Thyroid gland (tissue), 4 donors: ENCODE results near the gene CISD2. TPM values are rescaled to one million over a fixed set of nuclear protein-coding genes. Genes with fewer than 3 reads are reported as not detected.

Experiments used
- DNase-seq, 2 donors: peaks; one replicate each; pipeline ENCODE4 v3.0.0-alpha.2; 2019
- H3K27ac ChIP-seq, 3 donors: fragments of 200-600 bp; sonication (generic); 1 replicate in 2 of 3; 2 replicates in 1 of 3; pipeline ENCODE4 v1.5.1; 2016 to 2019; ENCODE audit warnings: mild to moderate bottlenecking in 1 of 3, moderate library complexity in 1 of 3
- H3K27me3 ChIP-seq: fragments of 200-600 bp; sonication (generic); one replicate; pipeline ENCODE4 v1.5.1; 2019
- H3K36me3 ChIP-seq, 2 donors: fragments of 200-600 bp; sonication (generic); one replicate each; pipeline ENCODE4 v1.5.1; 2016 to 2019
- H3K4me1 ChIP-seq, 2 donors: fragments of 200-600 bp; sonication (generic); one replicate each; pipeline ENCODE4 v1.5.1; 2017 to 2019
- H3K4me3 ChIP-seq, 3 donors: fragments of 200-600 bp; sonication (generic); replicated peaks in 1 of 3; 1 replicate in 2 of 3; 2 replicates in 1 of 3; pipeline ENCODE4 v1.5.1; 2016; ENCODE audit warnings: mild to moderate bottlenecking in 1 of 3
- H3K9me3 ChIP-seq: fragments of 200-600 bp; sonication (generic); one replicate; pipeline ENCODE4 v1.5.1; 2017
- CTCF ChIP-seq, 6 experiments: fragments of 200-600 bp in 3 of 6; fragments of 450-650 bp in 3 of 6; sonication (generic) in 3 of 6; IDR thresholded peaks; one replicate each; pipeline ENCODE4 v1.5.1; 2016 to 2019; ENCODE audit warnings: antibody characterized with exemption in 6 of 6, mild to moderate bottlenecking in 2 of 6, inconsistent platforms in 1 of 6, moderate library complexity in 1 of 6
- POLR2A ChIP-seq, 2 donors: fragments of 450-650 bp; IDR thresholded peaks; one replicate each; pipeline ENCODE4 v1.6.1; 2017; ENCODE audit warnings: antibody characterized with exemption in 2 of 2, mild to moderate bottlenecking in 2 of 2, moderate library complexity in 1 of 2
- WGBS, 2 donors: methylation state at CpG; one replicate each; pipeline ENCODE4 v1.1.5; 2017; 5-methylcytosine and 5-hydroxymethylcytosine counted together
- intact Hi-C: fragments of 100-400 bp; cut with DNase I; formaldehyde crosslinking; loops from one replicate; pipeline ENCODE4 v1.15.1; 2023
- total RNA-seq, 4 donors: library from RNA; depleted of rRNA; stranded (reverse); fragments of >200 nt; gene quantifications; one replicate each; pipeline ENCODE4 v1.2.3, GENCODE V29; 2016

The CISD2 gene
- total RNA-seq, 4 donors from 2014 or later = 29.3 to 37.0 (median 33.7) TPM

- Histone ChIP-seq H3K4me3 (no peak overlapping the region), H3K36me3 (no peaks in the 10 kb centered on the region), H3K27ac (no peak overlapping the region), H3K27me3 (no peaks in the 10 kb centered on the region), H3K9me3 (no peaks in the 10 kb centered on the region), H3K4me1 (peaks cover 10 to 13% of the 10 kb centered on the region in 2 donors)
- intact Hi-C loops = no loop called here
- 91 to 94% methylated on average over 1 of the region's 1 CpG for WGBS, 2 donors
- no peak for TF ChIP-seq CTCF (IDR thresholded peaks at IDR 0.05)
- TF ChIP-seq POLR2A (IDR thresholded peaks at IDR 0.05) = no peak
- DNase-seq = no peak
These were observed 36.1 kb upstream of the CISD2 start for GRCh38 chr4:102832667-102833066.

- no peaks in the 10 kb centered on the region for H3K27me3 ChIP-seq
These were observed 32.2 kb upstream of the CISD2 start for GRCh38 chr4:102836596-102836995.

GRCh38 chr4:102842367-102842766 is 26.4 kb upstream of the CISD2 start:
- H3K4me3 ChIP-seq = no peak overlapping the region
- H3K9me3 ChIP-seq = no peaks in the 10 kb centered on the region
- DNase-seq = no peak
- TF ChIP-seq CTCF (IDR thresholded peaks at IDR 0.05) (no peak), POLR2A (IDR thresholded peaks at IDR 0.05) (no peak)
- no peaks in the 10 kb centered on the region for H3K4me1 ChIP-seq
- H3K27ac ChIP-seq = no peak overlapping the region
- WGBS, 2 donors = 95 to 96% methylated on average over 3 of the region's 3 CpGs
- intact Hi-C loops = no loop called here
- H3K27me3 ChIP-seq = no peaks in the 10 kb centered on the region
- no peaks in the 10 kb centered on the region for H3K36me3 ChIP-seq

More at GRCh38 chr4:102836596-102836995, 32.2 kb upstream of the CISD2 start:
- intact Hi-C loops = no loop called here
- TF ChIP-seq CTCF (IDR thresholded peaks at IDR 0.05) (no peak), POLR2A (IDR thresholded peaks at IDR 0.05) (no peak)
- no peak overlapping the region for H3K27ac ChIP-seq
- no peaks in the 10 kb centered on the region for H3K9me3 ChIP-seq
- H3K4me3 ChIP-seq = no peak overlapping the region
- no peak for DNase-seq
- H3K36me3 ChIP-seq = no peaks in the 10 kb centered on the region
- WGBS, 2 donors = 95 to 100% methylated on average over 1 of the region's 1 CpG
- peaks cover 0 to 4% of the 10 kb centered on the region in 2 donors for H3K4me1 ChIP-seq

GRCh38 chr4:102843273-102843672 is 25.5 kb upstream of the CISD2 start:
- intact Hi-C loops = no loop called here
- DNase-seq = no peak
- Histone ChIP-seq H3K27me3 (no peaks in the 10 kb centered on the region), H3K27ac (no peak overlapping the region), H3K4me1 (no peaks in the 10 kb centered on the region), H3K4me3 (no peak overlapping the region), H3K9me3 (no peaks in the 10 kb centered on the region), H3K36me3 (no peaks in the 10 kb centered on the region)
- no peak for TF ChIP-seq POLR2A (IDR thresholded peaks at IDR 0.05)
- no peak for TF ChIP-seq CTCF (IDR thresholded peaks at IDR 0.05)

- no peak for DNase-seq
- WGBS, 2 donors = 94 to 100% methylated on average over 1 of the region's 1 CpG
These were observed 24.9 kb upstream of the CISD2 start for GRCh38 chr4:102843938-102844337.

More at GRCh38 chr4:102843938-102844337, 24.9 kb upstream of the CISD2 start:
- no peaks in the 10 kb centered on the region for H3K27me3 ChIP-seq
- H3K4me1 ChIP-seq = no peaks in the 10 kb centered on the region
- intact Hi-C loops = no loop called here
- H3K36me3 ChIP-seq = no peaks in the 10 kb centered on the region
- TF ChIP-seq POLR2A (IDR thresholded peaks at IDR 0.05) (no peak), CTCF (IDR thresholded peaks at IDR 0.05) (no peak)
- H3K9me3 ChIP-seq = no peaks in the 10 kb centered on the region
- no peak overlapping the region for H3K4me3 ChIP-seq
- H3K27ac ChIP-seq = no peak overlapping the region
